K562 (cell line): Measurements from ENCODE around the gene MRPL3. TPM values are rescaled to one million over a fixed set of nuclear protein-coding genes. Genes with fewer than 3 reads are reported as not detected.

Source experiments
- ATAC-seq: fragments of 200-7000 bp; cut with Tn5 transposase; 3 replicates; pipeline ENCODE4 v1.9.1; 2020; ENCODE audit warnings: moderate library complexity
- BruUV-seq: library from RNA; stranded (reverse); fragments of 400-500 nt; replicated peaks from 2 replicates; lab custom pipeline; 2021; lab: Mats Ljungman, UMichigan
- CTCF ChIA-PET: fragments of 300-600 bp; formaldehyde crosslinking; extraction: SDS; loops from one replicate; lab custom pipeline; 2021; ENCODE audit warnings: low intra/inter-chr PET ratio; lab: Yijun Ruan, JAX
- POLR2A ChIA-PET: fragments of 300-600, 350-650 bp; sonication (Branson Sonifier 250); formaldehyde crosslinking; extraction: SDS; loops from one replicate; lab custom pipeline; 2021; ENCODE audit warnings: antibody characterized with exemption, inconsistent platforms; lab: Yijun Ruan, JAX
- DNase-seq, 4 experiments: peaks; one replicate each; pipeline versions ENCODE4 v3.0.0 to v3.0.0-alpha.2; 2011 to 2018; ENCODE audit warnings: low spot score in 3 of 4, mixed read lengths in 3 of 4; ENCODE audit errors: extremely low read depth in 1 of 4
- FAIRE-seq: peaks from 2 replicates; lab custom pipeline; 2011; peaks lifted over from hg19 to GRCh38; lab: Jason Lieb, UNC
- H2AFZ ChIP-seq: 2 replicates; pipeline ENCODE4 v1.6.0; 2011; ENCODE audit warnings: low read depth, low read length, control low read depth, inconsistent platforms
- H3K27ac ChIP-seq: fragments of 200-600 bp; 3 replicates; pipeline ENCODE4 v1.8.0; 2011; ENCODE audit warnings: low read depth, mild to moderate bottlenecking, control low read depth, inconsistent platforms, low read length, moderate library complexity, mixed read lengths; ENCODE audit errors: extremely low read depth
- H3K27me3 ChIP-seq, 2 experiments: fragments of 300-600 bp in 1 of 2; 2 replicates in 1 of 2; 3 replicates in 1 of 2; pipeline versions ENCODE4 v1.6.0 to v1.8.0; 2011; ENCODE audit warnings: inconsistent platforms in 2 of 2, low read length in 2 of 2, mild to moderate bottlenecking in 1 of 2, mixed read lengths in 1 of 2, moderate library complexity in 1 of 2; ENCODE audit not compliant: control insufficient read depth in 2 of 2, insufficient read depth in 2 of 2
- H3K36me3 ChIP-seq: fragments of 300-600 bp; 3 replicates; pipeline ENCODE4 v1.8.0; 2011; ENCODE audit warnings: mild to moderate bottlenecking, low read length, inconsistent platforms; ENCODE audit not compliant: control insufficient read depth, insufficient read depth
- H3K4me1 ChIP-seq, 2 experiments: fragments of 200-600 bp in 1 of 2; replicated peaks in 1 of 2; 2 replicates in 1 of 2; 3 replicates in 1 of 2; pipeline versions ENCODE4 v1.5.1 to v1.8.0; 2011; ENCODE audit warnings: inconsistent platforms in 2 of 2, low read length in 2 of 2, mild to moderate bottlenecking in 1 of 2, mixed read lengths in 1 of 2, moderate library complexity in 1 of 2; ENCODE audit not compliant: control insufficient read depth in 2 of 2, insufficient read depth in 2 of 2
- H3K4me2 ChIP-seq: 2 replicates; pipeline ENCODE4 v1.6.1; 2011; ENCODE audit warnings: low read length, control low read depth, inconsistent platforms, mixed read lengths; ENCODE audit not compliant: insufficient read depth
- H3K4me3 ChIP-seq: fragments of 200-600 bp; sonication (generic), shearing (Covaris generic); 2 replicates; pipeline ENCODE4 v1.5.1; 2016; ENCODE audit warnings: control low read depth, inconsistent platforms
- H3K79me2 ChIP-seq: fragments of 200-600 bp; 3 replicates; pipeline ENCODE4 v1.8.0; 2011; ENCODE audit warnings: low read length, inconsistent platforms; ENCODE audit not compliant: control insufficient read depth, insufficient read depth
- H3K9ac ChIP-seq, 2 experiments: 2 replicates each; pipeline versions ENCODE4 v1.6.0 to v1.6.1; 2011; ENCODE audit warnings: low read depth in 2 of 2, low read length in 2 of 2, control low read depth in 1 of 2, inconsistent platforms in 1 of 2, mild to moderate bottlenecking in 1 of 2, mixed read lengths in 1 of 2; ENCODE audit not compliant: insufficient read depth in 1 of 2
- H3K9me1 ChIP-seq: one replicate; pipeline ENCODE4 v1.6.0; 2011; ENCODE audit warnings: inconsistent platforms, mild to moderate bottlenecking, low read length, moderate library complexity; ENCODE audit not compliant: control insufficient read depth, insufficient read depth
- H3K9me3 ChIP-seq: replicated peaks from 2 replicates; pipeline ENCODE4 v1.5.1; 2011; ENCODE audit warnings: low read depth, low read length, inconsistent platforms; ENCODE audit not compliant: control insufficient read depth, insufficient read depth
- H4K20me1 ChIP-seq: replicated peaks from 2 replicates; pipeline ENCODE4 v1.6.1; 2011; ENCODE audit warnings: low read length, inconsistent platforms, mixed read lengths; ENCODE audit not compliant: control insufficient read depth, insufficient read depth
- ARID1B ChIP-seq: fragments of 450-650 bp; IDR thresholded peaks from 2 replicates; pipeline ENCODE4 v1.6.1; 2016; ENCODE audit warnings: antibody characterized with exemption, mild to moderate bottlenecking, inconsistent platforms
- BRF1 ChIP-seq: IDR thresholded peaks from 3 replicates; pipeline ENCODE4 v1.6.1; 2011; ENCODE audit warnings: borderline replicate concordance, mild to moderate bottlenecking; ENCODE audit not compliant: insufficient read length; ENCODE audit errors: extremely low read depth
- ESRRA ChIP-seq: fragments of 450-650 bp; IDR thresholded peaks from 2 replicates; pipeline ENCODE4 v1.6.1; 2014; ENCODE audit warnings: low read depth, mild to moderate bottlenecking, moderate library complexity, borderline replicate concordance
- HDAC6 ChIP-seq: IDR thresholded peaks from 2 replicates; pipeline ENCODE4 v1.6.1; 2012; ENCODE audit warnings: low read depth, mild to moderate bottlenecking, control low read depth, inconsistent platforms, low read length, moderate library complexity
- MAFF ChIP-seq: IDR thresholded peaks from 2 replicates; pipeline ENCODE4 v1.6.1; 2012; ENCODE audit warnings: low read length, improper control_type of control experiment
- NCOA4 ChIP-seq: fragments of 450-650 bp; IDR thresholded peaks from 2 replicates; pipeline ENCODE4 v1.6.1; 2018; ENCODE audit warnings: mild to moderate bottlenecking; ENCODE audit not compliant: partially characterized antibody
- NR1H2 ChIP-seq: sonication (generic); formaldehyde crosslinking; IDR thresholded peaks from 2 replicates; pipeline ENCODE4 v1.4.0; 2020; ENCODE audit warnings: mild to moderate bottlenecking, missing genetic modification reagents
- PHB2 ChIP-seq: fragments of 450-650 bp; IDR thresholded peaks from 2 replicates; pipeline ENCODE4 v1.6.1; 2017; ENCODE audit warnings: low read depth
- RB1 ChIP-seq: fragments of 450-650 bp; IDR thresholded peaks from 2 replicates; pipeline ENCODE4 v1.6.1; 2017; ENCODE audit warnings: low read depth, mild to moderate bottlenecking
- SP2 ChIP-seq: IDR thresholded peaks from 2 replicates; pipeline ENCODE4 v1.6.1; 2011; ENCODE audit warnings: mild to moderate bottlenecking, low read depth, low read length, moderate library complexity; ENCODE audit not compliant: poor library complexity, severe bottlenecking; ENCODE audit errors: extremely low read depth
- ZFP30 ChIP-seq: fragments of 250-450 bp; sonication (Bioruptor Pico); IDR thresholded peaks from 2 replicates; pipeline ENCODE4 v1.8.0; 2022; ENCODE audit warnings: moderate library complexity, mild to moderate bottlenecking, inconsistent platforms, borderline replicate concordance
- in situ Hi-C: fragments of 300-500 bp; cut with MboI; formaldehyde crosslinking; loops from 4 replicates; pipeline ENCODE4 v1.15.0; 2018; ENCODE audit warnings: inconsistent platforms, mixed read lengths
- intact Hi-C: fragments of 100-400 bp; cut with micrococcal nuclease; formaldehyde crosslinking; loops from 2 replicates; pipeline ENCODE4 v1.14.2; 2022
- polyA plus RNA-seq, 8 experiments: library from polyadenylated mRNA; depleted of rRNA in 4 of 8; stranded (reverse) in 5 of 8; unstranded in 3 of 8; fragments of >200 nt; fragmentation: Nextera tagmentation in 2 of 8; fragmentation: Illumina TruSeq in 1 of 8; extraction: Ambion mirVana in 2 of 8; extraction: Trizol in 1 of 8; gene quantifications; 2 replicates each; pipeline versions ENCODE4 v1.2.1 to v1.2.3, GENCODE V29; 2011 to 2014; ENCODE audit warnings: inconsistent platforms in 1 of 8, missing spikeins in 1 of 8
- total RNA-seq, 7 experiments: library from RNA; depleted of rRNA in 6 of 7; stranded (reverse); fragments of >200 nt in 6 of 7; fragmentation: Illumina TruSeq in 2 of 7; extraction: Trizol in 2 of 7; gene quantifications; 2 replicates each; pipeline versions ENCODE4 v1.2.1 to v1.2.3, GENCODE V29; 2011 to 2021; ENCODE audit warnings: low replicate concordance in 1 of 7
- TF ChIP-seq, protein P1 (sequence below): sonication (generic); formaldehyde crosslinking; IDR thresholded peaks from 2 replicates; pipeline ENCODE4 v1.8.0; 2022; ENCODE audit warnings: missing genetic modification reagents, mild to moderate bottlenecking, borderline replicate concordance
- TF ChIP-seq, protein P2 (sequence below): sonication (generic); formaldehyde crosslinking; IDR thresholded peaks from 2 replicates; pipeline ENCODE4 v1.8.1; 2023; ENCODE audit warnings: missing genetic modification reagents, mild to moderate bottlenecking, borderline replicate concordance
- TF ChIP-seq, protein P3 (sequence below): fragments of 200-800 bp; sonication (Bioruptor generic); IDR thresholded peaks from 2 replicates; pipeline ENCODE4 v1.6.1; 2017; ENCODE audit warnings: missing genetic modification characterization, missing compliant biosample characterization

MRPL3 gene
- total and polyA plus RNA-seq, 9 of the 15 experiments (the other 6 are each of a cell fraction or from before 2014, with no cell fraction given): 81.7 to 340 (median 190) TPM

DNA sequence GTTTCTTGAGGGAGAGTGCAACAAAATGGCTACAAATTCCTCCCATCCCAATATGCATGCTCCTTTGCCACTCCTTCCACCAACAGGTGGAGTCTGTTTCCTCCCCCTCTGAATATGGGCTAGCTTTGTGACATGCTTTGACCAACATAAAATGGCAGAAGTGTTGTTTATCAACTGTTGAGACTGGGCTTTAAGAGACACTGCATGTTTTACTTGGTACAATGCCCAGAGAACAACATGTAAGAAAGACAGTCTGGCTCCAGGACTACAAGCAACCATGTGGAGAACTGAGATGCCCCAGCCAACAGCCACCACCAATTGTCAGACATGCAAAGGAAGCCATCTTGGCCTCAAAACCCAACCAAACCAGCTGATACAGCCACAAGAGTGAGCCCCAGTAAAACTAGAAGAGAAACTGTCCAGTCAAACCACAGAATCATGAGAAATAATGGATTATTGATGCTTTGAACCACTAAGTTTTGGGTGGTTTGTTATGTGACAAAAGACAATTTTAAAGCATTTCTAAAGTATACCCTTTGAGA, 80.7 kb downstream of the MRPL3 start:
- no peaks in the 10 kb centered on the region for H3K79me2 ChIP-seq
- in situ Hi-C loops (no loop called here), intact Hi-C loops (no loop called here)
- no peaks in the 10 kb centered on the region for H3K36me3 ChIP-seq
- no peak overlapping the region for H3K27ac ChIP-seq
- H2AFZ ChIP-seq: no peak overlapping the region
- H3K9me3 ChIP-seq: no peaks in the 10 kb centered on the region
- H3K27me3 ChIP-seq: no peaks in the 10 kb centered on the region; a peak in 1 of 5 replicates
- no peak for TF ChIP-seq RB1
- TF ChIP-seq, protein P1, sequence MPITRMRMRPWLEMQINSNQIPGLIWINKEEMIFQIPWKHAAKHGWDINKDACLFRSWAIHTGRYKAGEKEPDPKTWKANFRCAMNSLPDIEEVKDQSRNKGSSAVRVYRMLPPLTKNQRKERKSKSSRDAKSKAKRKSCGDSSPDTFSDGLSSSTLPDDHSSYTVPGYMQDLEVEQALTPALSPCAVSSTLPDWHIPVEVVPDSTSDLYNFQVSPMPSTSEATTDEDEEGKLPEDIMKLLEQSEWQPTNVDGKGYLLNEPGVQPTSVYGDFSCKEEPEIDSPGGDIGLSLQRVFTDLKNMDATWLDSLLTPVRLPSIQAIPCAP (CRISPR knock-in tag): no peak
- TF ChIP-seq, protein P2, sequence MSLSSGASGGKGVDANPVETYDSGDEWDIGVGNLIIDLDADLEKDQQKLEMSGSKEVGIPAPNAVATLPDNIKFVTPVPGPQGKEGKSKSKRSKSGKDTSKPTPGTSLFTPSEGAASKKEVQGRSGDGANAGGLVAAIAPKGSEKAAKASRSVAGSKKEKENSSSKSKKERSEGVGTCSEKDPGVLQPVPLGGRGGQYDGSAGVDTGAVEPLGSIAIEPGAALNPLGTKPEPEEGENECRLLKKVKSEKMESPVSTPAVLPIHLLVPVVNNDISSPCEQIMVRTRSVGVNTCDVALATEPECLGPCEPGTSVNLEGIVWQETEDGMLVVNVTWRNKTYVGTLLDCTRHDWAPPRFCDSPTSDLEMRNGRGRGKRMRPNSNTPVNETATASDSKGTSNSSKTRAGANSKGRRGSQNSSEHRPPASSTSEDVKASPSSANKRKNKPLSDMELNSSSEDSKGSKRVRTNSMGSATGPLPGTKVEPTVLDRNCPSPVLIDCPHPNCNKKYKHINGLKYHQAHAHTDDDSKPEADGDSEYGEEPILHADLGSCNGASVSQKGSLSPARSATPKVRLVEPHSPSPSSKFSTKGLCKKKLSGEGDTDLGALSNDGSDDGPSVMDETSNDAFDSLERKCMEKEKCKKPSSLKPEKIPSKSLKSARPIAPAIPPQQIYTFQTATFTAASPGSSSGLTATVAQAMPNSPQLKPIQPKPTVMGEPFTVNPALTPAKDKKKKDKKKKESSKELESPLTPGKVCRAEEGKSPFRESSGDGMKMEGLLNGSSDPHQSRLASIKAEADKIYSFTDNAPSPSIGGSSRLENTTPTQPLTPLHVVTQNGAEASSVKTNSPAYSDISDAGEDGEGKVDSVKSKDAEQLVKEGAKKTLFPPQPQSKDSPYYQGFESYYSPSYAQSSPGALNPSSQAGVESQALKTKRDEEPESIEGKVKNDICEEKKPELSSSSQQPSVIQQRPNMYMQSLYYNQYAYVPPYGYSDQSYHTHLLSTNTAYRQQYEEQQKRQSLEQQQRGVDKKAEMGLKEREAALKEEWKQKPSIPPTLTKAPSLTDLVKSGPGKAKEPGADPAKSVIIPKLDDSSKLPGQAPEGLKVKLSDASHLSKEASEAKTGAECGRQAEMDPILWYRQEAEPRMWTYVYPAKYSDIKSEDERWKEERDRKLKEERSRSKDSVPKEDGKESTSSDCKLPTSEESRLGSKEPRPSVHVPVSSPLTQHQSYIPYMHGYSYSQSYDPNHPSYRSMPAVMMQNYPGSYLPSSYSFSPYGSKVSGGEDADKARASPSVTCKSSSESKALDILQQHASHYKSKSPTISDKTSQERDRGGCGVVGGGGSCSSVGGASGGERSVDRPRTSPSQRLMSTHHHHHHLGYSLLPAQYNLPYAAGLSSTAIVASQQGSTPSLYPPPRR (CRISPR knock-in tag): no peak
- no peak for TF ChIP-seq ARID1B
- TF ChIP-seq, protein P3, sequence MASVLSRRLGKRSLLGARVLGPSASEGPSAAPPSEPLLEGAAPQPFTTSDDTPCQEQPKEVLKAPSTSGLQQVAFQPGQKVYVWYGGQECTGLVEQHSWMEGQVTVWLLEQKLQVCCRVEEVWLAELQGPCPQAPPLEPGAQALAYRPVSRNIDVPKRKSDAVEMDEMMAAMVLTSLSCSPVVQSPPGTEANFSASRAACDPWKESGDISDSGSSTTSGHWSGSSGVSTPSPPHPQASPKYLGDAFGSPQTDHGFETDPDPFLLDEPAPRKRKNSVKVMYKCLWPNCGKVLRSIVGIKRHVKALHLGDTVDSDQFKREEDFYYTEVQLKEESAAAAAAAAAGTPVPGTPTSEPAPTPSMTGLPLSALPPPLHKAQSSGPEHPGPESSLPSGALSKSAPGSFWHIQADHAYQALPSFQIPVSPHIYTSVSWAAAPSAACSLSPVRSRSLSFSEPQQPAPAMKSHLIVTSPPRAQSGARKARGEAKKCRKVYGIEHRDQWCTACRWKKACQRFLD (CRISPR knock-in tag): no peak
- TF ChIP-seq SP2: no peak
- TF ChIP-seq NR1H2: no peak
- TF ChIP-seq BRF1: no peak
- no peak for TF ChIP-seq NCOA4
- no peak for TF ChIP-seq ESRRA
- TF ChIP-seq HDAC6: no peak
- TF ChIP-seq ZFP30 (CRISPR knock-in tag): no peak
- no peak for TF ChIP-seq PHB2
- TF ChIP-seq MAFF: no peak
- FAIRE-seq (no peak), ATAC-seq (no peak), DNase-seq (no peak)
- no peak overlapping the region for H3K4me2 ChIP-seq
- POLR2A ChIA-PET: no interaction called here
- H3K9ac ChIP-seq: no peak overlapping the region
- H4K20me1 ChIP-seq: no peaks in the 10 kb centered on the region
- BruUV-seq: no TSS peak
- H3K9me1 ChIP-seq: no peaks in the 10 kb centered on the region
- H3K4me3 ChIP-seq: no peak overlapping the region
- no peaks in the 10 kb centered on the region for H3K4me1 ChIP-seq
- CTCF ChIA-PET: no interaction called here
